Articular chondrocyte of knee joint (primary cell): Measurements from ENCODE around the gene ZNF208. TPM values are rescaled to one million over a fixed set of nuclear protein-coding genes. Genes with fewer than 3 reads are reported as not detected.

Source experiments
- total RNA-seq: library from RNA; depleted of rRNA; stranded (reverse); fragments of >200 nt; gene quantifications from 2 replicates; pipeline ENCODE4 v1.2.3, GENCODE V29; 2012

The ZNF208 gene
- total RNA-seq: 0.52 and 1.4 TPM in 2 replicates

GRCh38 chr19:22010437-22011143, at the start of gene ZNF208:
ZNF208 (minus strand) TSS chr19:22010943; CDS start chr19:22010794, 149 bp downstream.

Other genes starting within 250 kb of the ZNF208 start
- gene ZNF100, start 243.4 kb downstream of the ZNF208 start, total RNA-seq: 4.4 and 7.2 TPM in 2 replicates
- 9.9 and 14.3 TPM in 2 replicates for gene ZNF43, start 174.8 kb downstream of the ZNF208 start, total RNA-seq
- gene ZNF257, start 41.5 kb upstream of the ZNF208 start, total RNA-seq: 1.0 and 1.3 TPM in 2 replicates
- 0.39 and 0.65 TPM in 2 replicates for gene ZNF676, start 186.0 kb upstream of the ZNF208 start, total RNA-seq